ENCODE results near the gene ARID1A.

The ARID1A gene

DNA sequence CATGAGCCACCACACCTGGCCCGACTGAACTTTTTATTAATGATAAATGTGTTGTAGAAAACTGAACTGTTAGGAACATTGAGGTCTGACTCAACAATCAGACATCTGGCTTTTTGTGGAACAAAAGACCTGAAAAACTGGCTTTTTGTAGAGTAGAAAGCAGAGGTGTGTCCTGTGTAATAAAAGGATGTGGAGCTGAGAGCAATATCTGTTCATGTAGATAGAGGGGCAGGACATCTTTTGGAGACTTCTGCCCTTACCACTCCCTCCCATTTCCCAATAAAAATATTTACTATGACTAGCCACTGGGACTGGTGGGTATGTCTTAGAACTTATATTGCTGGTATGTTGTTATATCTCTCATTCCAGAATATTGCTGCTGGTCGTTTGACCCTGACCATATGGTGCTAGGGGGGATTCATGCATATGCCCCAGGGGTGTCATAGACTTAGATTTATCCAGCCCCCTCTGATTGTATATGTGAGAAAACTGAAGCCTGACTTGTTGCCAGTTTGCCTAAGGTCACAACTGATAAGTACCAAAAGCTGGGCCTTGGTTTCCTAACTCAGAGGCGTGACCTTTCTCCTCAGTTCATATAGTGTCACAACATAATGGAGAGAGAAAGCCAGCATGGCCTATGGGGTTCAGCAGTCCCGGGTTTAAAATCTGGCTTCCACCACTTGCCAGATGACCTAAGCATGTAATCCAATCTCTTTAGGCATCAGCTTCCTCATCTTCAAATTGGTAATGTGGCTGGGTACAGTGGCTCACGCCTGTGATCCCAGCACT lies 58.5 kb downstream of the ARID1A start:
- H3K27ac ChIP-seq (ENCODE audit: low read depth, low read length): no peak overlapping the region

DNA sequence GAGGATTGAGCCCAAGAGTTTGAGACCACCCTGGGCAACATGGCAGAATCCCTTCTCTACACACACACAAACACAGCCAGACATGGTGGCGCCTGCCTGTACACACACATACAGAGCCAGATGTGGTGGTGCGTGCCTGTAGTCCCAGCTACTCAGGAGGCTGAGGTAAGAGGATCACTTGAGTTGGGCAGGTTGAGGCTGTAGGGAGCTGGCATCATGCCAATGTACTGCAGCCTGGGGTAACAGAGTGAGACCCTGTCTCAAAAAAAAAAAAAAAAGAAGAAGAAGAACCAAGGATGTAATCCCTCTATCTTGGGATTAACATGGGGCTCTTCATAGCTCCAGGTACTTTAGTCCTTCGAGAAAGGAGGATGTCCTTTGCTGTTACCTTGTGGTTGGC lies 62.5 kb downstream of the ARID1A start:
- H3K27ac ChIP-seq (ENCODE audit: low read depth, low read length): no peak overlapping the region
- H3K36me3 ChIP-seq (ENCODE audit: control insufficient read depth in 1 of 2, insufficient read depth in 2 of 2, low read length in 2 of 2): peaks cover 31 to 67% of the 10 kb centered on the region in 2 donors
- no peak overlapping the region for H3K4me3 ChIP-seq (ENCODE audit: low read depth in 1 of 2, low read length in 2 of 2)
- H3K9ac ChIP-seq (ENCODE audit: low read depth in 1 of 2, low read length in 2 of 2): no peak overlapping the region
- H3K27me3 ChIP-seq (ENCODE audit: control insufficient read depth in 1 of 2, insufficient read depth in 2 of 2, low read length in 2 of 2): no peaks in the 10 kb centered on the region
- no peaks in the 10 kb centered on the region for H3K9me3 ChIP-seq (ENCODE audit: control insufficient read depth in 1 of 2, low read length in 2 of 2)
- peaks cover 5 to 9% of the 10 kb centered on the region in 2 donors for H3K4me1 ChIP-seq (ENCODE audit: control insufficient read depth in 1 of 2, insufficient read depth in 2 of 2, low read length in 2 of 2)

More for the DNA sequence above, 58.5 kb downstream of the ARID1A start:
- Histone ChIP-seq H3K9ac (ENCODE audit: low read depth in 1 of 2, low read length in 2 of 2) (no peak overlapping the region), H3K4me1 (ENCODE audit: control insufficient read depth in 1 of 2, insufficient read depth in 2 of 2, low read length in 2 of 2) (peaks cover 5 to 10% of the 10 kb centered on the region in 2 donors), H3K4me3 (ENCODE audit: low read depth in 1 of 2, low read length in 2 of 2) (no peak overlapping the region), H3K36me3 (ENCODE audit: control insufficient read depth in 1 of 2, insufficient read depth in 2 of 2, low read length in 2 of 2) (peaks cover 19 to 62% of the 10 kb centered on the region in 2 donors), H3K27me3 (ENCODE audit: control insufficient read depth in 1 of 2, insufficient read depth in 2 of 2, low read length in 2 of 2) (no peaks in the 10 kb centered on the region), H3K9me3 (ENCODE audit: control insufficient read depth in 1 of 2, low read length in 2 of 2) (no peaks in the 10 kb centered on the region)

DNA sequence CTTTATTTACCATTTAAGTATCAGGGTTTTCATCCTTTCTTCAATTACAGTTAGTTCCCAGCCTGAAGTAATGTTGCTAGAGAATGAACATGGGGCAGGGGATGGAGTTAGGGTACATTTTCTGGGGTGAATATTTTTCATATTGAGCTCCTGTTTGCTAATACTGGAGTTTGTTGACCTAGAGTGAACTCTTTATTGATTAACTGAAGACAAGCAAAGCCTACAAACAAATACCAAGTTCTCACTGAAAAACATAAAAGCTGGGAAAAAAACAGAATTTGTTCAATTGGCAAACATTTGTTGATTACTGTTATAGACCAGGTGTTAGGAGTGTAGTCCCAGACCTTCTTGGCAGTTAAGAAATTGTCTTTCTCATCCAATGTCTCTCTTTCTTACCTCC lies 63.7 kb downstream of the ARID1A start:
- Histone ChIP-seq H3K4me1 (ENCODE audit: control insufficient read depth in 1 of 2, insufficient read depth in 2 of 2, low read length in 2 of 2) (peaks cover 5 to 7% of the 10 kb centered on the region in 2 donors), H3K9ac (ENCODE audit: low read depth in 1 of 2, low read length in 2 of 2) (no peak overlapping the region), H3K27ac (ENCODE audit: low read depth, low read length) (no peak overlapping the region), H3K27me3 (ENCODE audit: control insufficient read depth in 1 of 2, insufficient read depth in 2 of 2, low read length in 2 of 2) (no peaks in the 10 kb centered on the region), H3K9me3 (ENCODE audit: control insufficient read depth in 1 of 2, low read length in 2 of 2) (no peaks in the 10 kb centered on the region), H3K36me3 (ENCODE audit: control insufficient read depth in 1 of 2, insufficient read depth in 2 of 2, low read length in 2 of 2) (peaks cover 32 to 70% of the 10 kb centered on the region in 2 donors), H3K4me3 (ENCODE audit: low read depth in 1 of 2, low read length in 2 of 2) (no peak overlapping the region)

DNA sequence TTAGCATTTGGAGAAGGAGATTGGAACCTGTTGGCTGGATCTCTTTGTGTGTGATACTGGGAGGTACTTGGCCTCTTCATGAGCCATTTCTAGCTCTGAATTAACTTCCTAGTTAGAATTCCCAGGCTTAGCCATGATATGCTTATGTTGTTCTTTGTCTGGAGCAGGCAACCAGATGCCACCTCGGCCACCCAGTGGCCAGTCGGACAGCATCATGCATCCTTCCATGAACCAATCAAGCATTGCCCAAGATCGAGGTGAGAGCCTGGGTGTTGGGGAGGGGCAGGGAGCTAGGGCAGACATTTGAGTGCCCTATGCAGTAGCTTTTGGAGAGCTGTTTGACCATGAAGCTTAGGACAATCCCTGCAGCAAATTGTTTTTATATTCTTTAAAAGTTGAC lies 65.4 kb downstream of the ARID1A start:
- H3K36me3 ChIP-seq (ENCODE audit: control insufficient read depth in 1 of 2, insufficient read depth in 2 of 2, low read length in 2 of 2): peaks cover 37 to 74% of the 10 kb centered on the region in 2 donors
- peaks cover 5 to 7% of the 10 kb centered on the region in 2 donors for H3K4me1 ChIP-seq (ENCODE audit: control insufficient read depth in 1 of 2, insufficient read depth in 2 of 2, low read length in 2 of 2)
- H3K27me3 ChIP-seq (ENCODE audit: control insufficient read depth in 1 of 2, insufficient read depth in 2 of 2, low read length in 2 of 2): no peaks in the 10 kb centered on the region
- no peak overlapping the region for H3K27ac ChIP-seq (ENCODE audit: low read depth, low read length)
- no peaks in the 10 kb centered on the region for H3K9me3 ChIP-seq (ENCODE audit: control insufficient read depth in 1 of 2, low read length in 2 of 2)
- H3K4me3 ChIP-seq (ENCODE audit: low read depth in 1 of 2, low read length in 2 of 2): no peak overlapping the region
- no peak overlapping the region for H3K9ac ChIP-seq (ENCODE audit: low read depth in 1 of 2, low read length in 2 of 2)

DNA sequence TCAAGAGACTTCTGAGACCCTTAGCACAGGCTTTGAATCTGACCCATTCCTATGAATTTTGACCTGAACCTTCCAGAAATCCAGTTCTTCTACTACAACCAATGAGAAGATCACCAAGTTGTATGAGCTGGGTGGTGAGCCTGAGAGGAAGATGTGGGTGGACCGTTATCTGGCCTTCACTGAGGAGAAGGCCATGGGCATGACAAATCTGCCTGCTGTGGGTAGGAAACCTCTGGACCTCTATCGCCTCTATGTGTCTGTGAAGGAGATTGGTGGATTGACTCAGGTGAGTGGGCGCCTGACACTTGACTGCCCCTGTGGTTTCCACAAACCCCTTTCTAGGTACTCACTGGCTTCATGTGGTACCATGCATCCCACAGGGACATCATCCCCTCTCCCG lies 71.9 kb downstream of the ARID1A start:
- H3K9ac ChIP-seq (ENCODE audit: low read depth in 1 of 2, low read length in 2 of 2): no peak overlapping the region
- H3K4me3 ChIP-seq (ENCODE audit: low read depth in 1 of 2, low read length in 2 of 2): no peak overlapping the region
- peaks cover 13 to 14% of the 10 kb centered on the region in 2 donors for H3K4me1 ChIP-seq (ENCODE audit: control insufficient read depth in 1 of 2, insufficient read depth in 2 of 2, low read length in 2 of 2)
- no peaks in the 10 kb centered on the region for H3K27me3 ChIP-seq (ENCODE audit: control insufficient read depth in 1 of 2, insufficient read depth in 2 of 2, low read length in 2 of 2)
- no peaks in the 10 kb centered on the region for H3K9me3 ChIP-seq (ENCODE audit: control insufficient read depth in 1 of 2, low read length in 2 of 2)
- H3K36me3 ChIP-seq (ENCODE audit: control insufficient read depth in 1 of 2, insufficient read depth in 2 of 2, low read length in 2 of 2): peaks cover 62 to 91% of the 10 kb centered on the region in 2 donors
- no peak overlapping the region for H3K27ac ChIP-seq (ENCODE audit: low read depth, low read length)

DNA sequence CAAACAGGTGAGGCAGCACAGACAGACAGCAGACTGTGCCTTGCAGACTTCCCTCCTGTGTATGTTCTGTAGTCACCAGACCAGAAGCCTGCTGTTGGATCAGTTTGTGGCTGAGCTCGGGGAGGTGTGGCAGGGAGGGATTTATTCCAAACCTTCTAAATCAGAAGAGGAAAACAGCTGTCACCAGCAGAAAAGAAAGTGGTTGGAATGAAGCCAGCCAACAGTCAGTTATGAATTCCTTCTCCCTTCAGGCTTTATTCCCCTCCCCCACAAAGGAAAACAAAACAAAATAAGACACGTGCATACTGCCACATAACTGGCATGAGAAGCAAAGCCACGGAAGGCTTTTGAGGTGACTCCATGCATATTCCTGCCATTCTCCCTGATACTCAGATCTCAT lies 72.9 kb downstream of the ARID1A start:
- Histone ChIP-seq H3K27me3 (ENCODE audit: control insufficient read depth in 1 of 2, insufficient read depth in 2 of 2, low read length in 2 of 2) (no peaks in the 10 kb centered on the region), H3K9me3 (ENCODE audit: control insufficient read depth in 1 of 2, low read length in 2 of 2) (no peaks in the 10 kb centered on the region), H3K4me3 (ENCODE audit: low read depth in 1 of 2, low read length in 2 of 2) (no peak overlapping the region), H3K36me3 (ENCODE audit: control insufficient read depth in 1 of 2, insufficient read depth in 2 of 2, low read length in 2 of 2) (peaks cover 66 to 91% of the 10 kb centered on the region in 2 donors), H3K27ac (ENCODE audit: low read depth, low read length) (no peak overlapping the region), H3K9ac (ENCODE audit: low read depth in 1 of 2, low read length in 2 of 2) (no peak overlapping the region), H3K4me1 (ENCODE audit: control insufficient read depth in 1 of 2, insufficient read depth in 2 of 2, low read length in 2 of 2) (peaks cover 13 to 14% of the 10 kb centered on the region in 2 donors)

DNA sequence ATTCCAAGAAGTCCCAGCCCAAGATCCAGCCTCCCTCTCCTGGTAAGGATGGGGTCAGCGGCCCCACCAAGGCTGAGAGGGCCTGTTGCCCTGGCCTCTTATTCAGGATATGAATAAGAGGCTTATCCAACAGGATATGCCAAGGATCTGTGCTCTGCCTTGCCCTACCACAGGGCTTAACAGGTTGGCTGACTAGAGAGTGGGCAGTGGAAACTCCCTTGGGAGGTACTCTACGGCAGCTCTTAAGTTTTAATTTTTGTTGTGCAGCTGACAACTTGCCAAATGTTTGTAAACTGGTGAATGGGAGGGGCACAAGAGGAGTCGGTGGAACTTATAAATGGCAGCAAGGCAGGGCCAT lies 75.4 kb downstream of the ARID1A start:
- Histone ChIP-seq H3K4me1 (ENCODE audit: control insufficient read depth in 1 of 2, insufficient read depth in 2 of 2, low read length in 2 of 2) (peaks cover 13 to 14% of the 10 kb centered on the region in 2 donors), H3K27ac (ENCODE audit: low read depth, low read length) (no peak overlapping the region), H3K9ac (ENCODE audit: low read depth in 1 of 2, low read length in 2 of 2) (no peak overlapping the region), H3K27me3 (ENCODE audit: control insufficient read depth in 1 of 2, insufficient read depth in 2 of 2, low read length in 2 of 2) (no peaks in the 10 kb centered on the region), H3K36me3 (ENCODE audit: control insufficient read depth in 1 of 2, insufficient read depth in 2 of 2, low read length in 2 of 2) (peaks cover 79 to 94% of the 10 kb centered on the region in 2 donors), H3K4me3 (ENCODE audit: low read depth in 1 of 2, low read length in 2 of 2) (no peak overlapping the region), H3K9me3 (ENCODE audit: control insufficient read depth in 1 of 2, low read length in 2 of 2) (no peaks in the 10 kb centered on the region)

DNA sequence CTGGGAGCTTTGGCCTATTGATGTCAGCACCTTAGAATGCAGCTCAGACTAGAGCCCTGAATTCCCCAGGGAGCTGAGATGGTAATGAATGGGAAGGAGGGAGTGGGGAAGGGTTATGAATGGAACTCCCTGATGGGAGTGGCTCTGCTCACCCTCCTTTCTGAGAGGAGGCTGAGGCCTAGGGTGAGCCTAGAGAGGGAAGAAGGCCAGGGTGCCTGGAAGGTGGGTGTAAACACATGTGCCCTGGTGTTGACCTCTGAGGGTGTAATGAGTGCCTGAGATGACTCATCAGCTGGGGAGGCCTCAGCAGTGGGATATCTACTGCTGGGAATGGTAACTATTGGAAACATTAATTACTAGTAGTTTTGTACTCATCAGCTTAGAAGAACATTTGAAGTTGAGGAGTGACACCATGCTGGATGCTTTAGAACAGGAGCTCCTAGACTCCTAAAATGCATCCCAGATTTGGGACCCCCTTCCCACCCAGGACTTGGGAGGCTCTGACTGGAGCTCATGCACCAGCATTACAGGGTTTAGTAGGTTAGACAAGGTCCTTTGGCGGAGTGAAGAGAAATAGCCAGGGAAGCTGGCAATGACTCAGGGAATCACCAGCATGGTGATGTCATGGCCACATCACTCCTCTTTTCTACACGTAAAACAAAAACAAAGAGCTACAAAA lies 76.0 kb downstream of the ARID1A start:
- Histone ChIP-seq H3K27me3 (ENCODE audit: control insufficient read depth in 1 of 2, insufficient read depth in 2 of 2, low read length in 2 of 2) (no peaks in the 10 kb centered on the region), H3K9me3 (ENCODE audit: control insufficient read depth in 1 of 2, low read length in 2 of 2) (no peaks in the 10 kb centered on the region), H3K9ac (ENCODE audit: low read depth in 1 of 2, low read length in 2 of 2) (no peak overlapping the region), H3K27ac (ENCODE audit: low read depth, low read length) (no peak overlapping the region), H3K36me3 (ENCODE audit: control insufficient read depth in 1 of 2, insufficient read depth in 2 of 2, low read length in 2 of 2) (peaks cover 78 to 94% of the 10 kb centered on the region in 2 donors), H3K4me3 (ENCODE audit: low read depth in 1 of 2, low read length in 2 of 2) (no peak overlapping the region), H3K4me1 (ENCODE audit: control insufficient read depth in 1 of 2, insufficient read depth in 2 of 2, low read length in 2 of 2) (peaks cover 13 to 14% of the 10 kb centered on the region in 2 donors)

DNA sequence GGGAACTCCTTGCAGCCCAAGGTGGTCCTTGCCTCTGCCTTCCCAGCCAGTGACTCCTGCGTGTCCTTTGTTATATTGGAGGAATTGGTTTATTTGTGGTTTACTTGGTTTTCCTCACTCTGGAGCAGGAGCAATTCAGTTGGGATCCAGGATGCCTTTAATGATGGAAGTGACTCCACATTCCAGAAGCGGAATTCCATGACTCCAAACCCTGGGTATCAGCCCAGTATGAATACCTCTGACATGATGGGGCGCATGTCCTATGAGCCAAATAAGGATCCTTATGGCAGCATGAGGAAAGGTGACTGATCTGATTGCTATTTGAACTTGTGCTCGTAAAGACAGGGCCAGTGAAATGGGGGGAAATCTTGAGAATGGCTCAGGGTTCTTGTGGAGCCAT lies 76.9 kb downstream of the ARID1A start:
- no peak overlapping the region for H3K4me3 ChIP-seq (ENCODE audit: low read depth in 1 of 2, low read length in 2 of 2)
- no peaks in the 10 kb centered on the region for H3K9me3 ChIP-seq (ENCODE audit: control insufficient read depth in 1 of 2, low read length in 2 of 2)
- H3K36me3 ChIP-seq (ENCODE audit: control insufficient read depth in 1 of 2, insufficient read depth in 2 of 2, low read length in 2 of 2): peaks cover 70 to 92% of the 10 kb centered on the region in 2 donors
- H3K9ac ChIP-seq (ENCODE audit: low read depth in 1 of 2, low read length in 2 of 2): no peak overlapping the region
- H3K27me3 ChIP-seq (ENCODE audit: control insufficient read depth in 1 of 2, insufficient read depth in 2 of 2, low read length in 2 of 2): no peaks in the 10 kb centered on the region
- H3K27ac ChIP-seq (ENCODE audit: low read depth, low read length): no peak overlapping the region
- H3K4me1 ChIP-seq (ENCODE audit: control insufficient read depth in 1 of 2, insufficient read depth in 2 of 2, low read length in 2 of 2): peaks cover 13 to 14% of the 10 kb centered on the region in 2 donors

DNA sequence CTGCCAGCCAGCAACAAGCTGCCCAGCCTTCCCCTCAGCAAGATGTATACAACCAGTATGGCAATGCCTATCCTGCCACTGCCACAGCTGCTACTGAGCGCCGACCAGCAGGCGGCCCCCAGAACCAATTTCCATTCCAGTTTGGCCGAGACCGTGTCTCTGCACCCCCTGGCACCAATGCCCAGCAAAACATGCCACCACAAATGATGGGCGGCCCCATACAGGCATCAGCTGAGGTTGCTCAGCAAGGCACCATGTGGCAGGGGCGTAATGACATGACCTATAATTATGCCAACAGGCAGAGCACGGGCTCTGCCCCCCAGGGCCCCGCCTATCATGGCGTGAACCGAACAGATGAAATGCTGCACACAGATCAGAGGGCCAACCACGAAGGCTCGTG lies 78.6 kb downstream of the ARID1A start:
- H3K36me3 ChIP-seq (ENCODE audit: control insufficient read depth in 1 of 2, insufficient read depth in 2 of 2, low read length in 2 of 2): peaks cover 66 to 92% of the 10 kb centered on the region in 2 donors
- no peak overlapping the region for H3K4me3 ChIP-seq (ENCODE audit: low read depth in 1 of 2, low read length in 2 of 2)

More for the DNA sequence above, 78.6 kb downstream of the ARID1A start:
- H3K27ac ChIP-seq (ENCODE audit: low read depth, low read length): no peak overlapping the region
- H3K9me3 ChIP-seq (ENCODE audit: control insufficient read depth in 1 of 2, low read length in 2 of 2): no peaks in the 10 kb centered on the region
- H3K4me1 ChIP-seq (ENCODE audit: control insufficient read depth in 1 of 2, insufficient read depth in 2 of 2, low read length in 2 of 2): peaks cover 7 to 10% of the 10 kb centered on the region in 2 donors
- no peak overlapping the region for H3K9ac ChIP-seq (ENCODE audit: low read depth in 1 of 2, low read length in 2 of 2)
- H3K27me3 ChIP-seq (ENCODE audit: control insufficient read depth in 1 of 2, insufficient read depth in 2 of 2, low read length in 2 of 2): no peaks in the 10 kb centered on the region
